IMR-90 (cell line): ENCODE data around the gene LMOD1.

Experiments used
- BHLHE40 ChIP-seq: fragments of 150-350 bp; IDR thresholded peaks from 2 replicates; pipeline ENCODE4 v1.6.1; 2016; ENCODE audit warnings: mild to moderate bottlenecking, low read depth, low read length
- CEBPB ChIP-seq: IDR thresholded peaks from 2 replicates; pipeline ENCODE4 v1.6.1; 2012; ENCODE audit warnings: low read depth, low read length, improper control_type of control experiment
- CHD1 ChIP-seq: IDR thresholded peaks from 2 replicates; pipeline ENCODE4 v1.6.1; 2012; ENCODE audit warnings: low read depth, low read length, improper control_type of control experiment
- FOS ChIP-seq: fragments of 150-350 bp; IDR thresholded peaks from 2 replicates; pipeline ENCODE4 v1.6.1; 2016; ENCODE audit warnings: low read depth, low read length
- MXI1 ChIP-seq: IDR thresholded peaks from 2 replicates; pipeline ENCODE4 v1.6.1; 2012; ENCODE audit warnings: low read depth, mild to moderate bottlenecking, low read length, moderate library complexity, borderline replicate concordance
- POLR2A ChIP-seq: IDR thresholded peaks from 2 replicates; pipeline ENCODE4 v1.6.1; 2012; ENCODE audit warnings: mild to moderate bottlenecking, low read depth, low read length
- RAD21 ChIP-seq: IDR thresholded peaks from 2 replicates; pipeline ENCODE4 v1.6.1; 2012; ENCODE audit warnings: low read length, improper control_type of control experiment
- RCOR1 ChIP-seq: IDR thresholded peaks from 2 replicates; pipeline ENCODE4 v1.6.1; 2012; ENCODE audit warnings: mild to moderate bottlenecking, low read length, improper control_type of control experiment; ENCODE audit not compliant: insufficient replicate concordance
- RFX5 ChIP-seq: IDR thresholded peaks from 2 replicates; pipeline ENCODE4 v1.8.0; 2012; ENCODE audit warnings: low read depth, mild to moderate bottlenecking, low read length, moderate library complexity
- SMC3 ChIP-seq: fragments of 150-350 bp; IDR thresholded peaks from 2 replicates; pipeline ENCODE4 v1.6.1; 2016; ENCODE audit warnings: low read depth, mild to moderate bottlenecking, antibody characterized with exemption, low read length, moderate library complexity
- TF ChIP-seq, protein P1 (sequence below): fragments of 150-350 bp; IDR thresholded peaks from 2 replicates; pipeline ENCODE4 v1.6.1; 2016; ENCODE audit warnings: low read depth, mild to moderate bottlenecking, low read length, moderate library complexity, borderline replicate concordance
- TF ChIP-seq, protein P2 (sequence below): conservative IDR thresholded peaks from 2 replicates; pipeline ENCODE4 v1.5.1; 2012; ENCODE audit warnings: mild to moderate bottlenecking, low read depth, low read length, improper control_type of control experiment
- TF ChIP-seq, protein P3 (sequence below): fragments of 150-350 bp; IDR thresholded peaks from 2 replicates; pipeline ENCODE4 v1.6.1; 2017; ENCODE audit warnings: mild to moderate bottlenecking, antibody characterized with exemption, low read length, low read depth

DNA sequence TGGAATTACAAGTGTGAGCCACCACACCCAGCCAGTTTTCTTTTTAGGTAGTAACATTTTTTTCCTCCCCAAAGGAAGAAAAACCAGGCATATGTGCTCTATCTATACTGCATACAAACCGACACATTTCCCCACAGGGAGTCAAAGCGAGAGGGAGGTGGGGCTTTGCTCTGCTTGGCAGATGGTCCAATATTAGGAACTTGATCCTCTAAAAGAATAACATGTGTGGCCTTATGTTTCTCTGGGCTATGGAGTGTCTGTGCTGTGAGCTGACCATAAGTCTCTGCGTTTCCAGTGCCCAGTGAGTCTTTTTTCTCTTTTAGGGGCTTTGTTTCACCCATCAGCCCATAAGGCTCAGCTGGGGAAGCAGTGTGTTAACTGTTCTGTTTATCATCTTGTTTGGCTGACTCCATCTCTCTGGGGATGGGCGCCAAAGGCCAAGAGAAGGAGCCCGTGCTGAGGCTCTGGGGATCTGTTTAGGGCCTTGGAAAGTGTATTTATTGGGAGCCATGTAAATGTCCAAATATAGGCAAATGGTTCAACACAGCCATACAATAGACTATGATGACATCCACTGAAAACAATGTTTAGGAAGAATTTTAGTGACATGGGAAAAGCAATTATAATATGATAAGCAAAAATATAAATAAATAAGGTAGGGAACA, 20.2 kb downstream of the LMOD1 start:
- TF ChIP-seq CEBPB, result no peak
- TF ChIP-seq, protein P1, sequence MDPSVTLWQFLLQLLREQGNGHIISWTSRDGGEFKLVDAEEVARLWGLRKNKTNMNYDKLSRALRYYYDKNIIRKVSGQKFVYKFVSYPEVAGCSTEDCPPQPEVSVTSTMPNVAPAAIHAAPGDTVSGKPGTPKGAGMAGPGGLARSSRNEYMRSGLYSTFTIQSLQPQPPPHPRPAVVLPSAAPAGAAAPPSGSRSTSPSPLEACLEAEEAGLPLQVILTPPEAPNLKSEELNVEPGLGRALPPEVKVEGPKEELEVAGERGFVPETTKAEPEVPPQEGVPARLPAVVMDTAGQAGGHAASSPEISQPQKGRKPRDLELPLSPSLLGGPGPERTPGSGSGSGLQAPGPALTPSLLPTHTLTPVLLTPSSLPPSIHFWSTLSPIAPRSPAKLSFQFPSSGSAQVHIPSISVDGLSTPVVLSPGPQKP, result no peak
- TF ChIP-seq, protein P2, sequence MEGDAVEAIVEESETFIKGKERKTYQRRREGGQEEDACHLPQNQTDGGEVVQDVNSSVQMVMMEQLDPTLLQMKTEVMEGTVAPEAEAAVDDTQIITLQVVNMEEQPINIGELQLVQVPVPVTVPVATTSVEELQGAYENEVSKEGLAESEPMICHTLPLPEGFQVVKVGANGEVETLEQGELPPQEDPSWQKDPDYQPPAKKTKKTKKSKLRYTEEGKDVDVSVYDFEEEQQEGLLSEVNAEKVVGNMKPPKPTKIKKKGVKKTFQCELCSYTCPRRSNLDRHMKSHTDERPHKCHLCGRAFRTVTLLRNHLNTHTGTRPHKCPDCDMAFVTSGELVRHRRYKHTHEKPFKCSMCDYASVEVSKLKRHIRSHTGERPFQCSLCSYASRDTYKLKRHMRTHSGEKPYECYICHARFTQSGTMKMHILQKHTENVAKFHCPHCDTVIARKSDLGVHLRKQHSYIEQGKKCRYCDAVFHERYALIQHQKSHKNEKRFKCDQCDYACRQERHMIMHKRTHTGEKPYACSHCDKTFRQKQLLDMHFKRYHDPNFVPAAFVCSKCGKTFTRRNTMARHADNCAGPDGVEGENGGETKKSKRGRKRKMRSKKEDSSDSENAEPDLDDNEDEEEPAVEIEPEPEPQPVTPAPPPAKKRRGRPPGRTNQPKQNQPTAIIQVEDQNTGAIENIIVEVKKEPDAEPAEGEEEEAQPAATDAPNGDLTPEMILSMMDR, result no peak
- TF ChIP-seq POLR2A, result no peak
- TF ChIP-seq, protein P3, sequence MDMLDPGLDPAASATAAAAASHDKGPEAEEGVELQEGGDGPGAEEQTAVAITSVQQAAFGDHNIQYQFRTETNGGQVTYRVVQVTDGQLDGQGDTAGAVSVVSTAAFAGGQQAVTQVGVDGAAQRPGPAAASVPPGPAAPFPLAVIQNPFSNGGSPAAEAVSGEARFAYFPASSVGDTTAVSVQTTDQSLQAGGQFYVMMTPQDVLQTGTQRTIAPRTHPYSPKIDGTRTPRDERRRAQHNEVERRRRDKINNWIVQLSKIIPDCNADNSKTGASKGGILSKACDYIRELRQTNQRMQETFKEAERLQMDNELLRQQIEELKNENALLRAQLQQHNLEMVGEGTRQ, result no peak
- no peak for TF ChIP-seq MXI1
- no peak for TF ChIP-seq RAD21
- TF ChIP-seq RFX5, result no peak
- no peak for TF ChIP-seq CHD1
- no peak for TF ChIP-seq RCOR1
- no peak for TF ChIP-seq FOS
- no peak for TF ChIP-seq SMC3
- TF ChIP-seq BHLHE40, result no peak
